T47D (cell line): Measurements from ENCODE around the gene ERO1B.

Experiments used
- DNase-seq, 2 experiments: peaks; one replicate each; pipeline versions ENCODE4 v3.0.0 to v3.0.0-alpha.2; 2011 to 2012; ENCODE audit warnings: low read depth in 1 of 2, low spot score in 1 of 2
- JUND ChIP-seq: IDR thresholded peaks from 2 replicates; pipeline ENCODE4 v1.6.1; 2012; ENCODE audit warnings: low read depth
- in situ Hi-C: cut with HindIII; loops from 2 replicates; pipeline ENCODE4 v1.10.0; 2016; ENCODE audit warnings: low sequenced_read_pairs, low pct_unique_long_range_greater_than_20kb

Gene ERO1B

GRCh38 chr1:236259043-236259442, 22.7 kb downstream of the ERO1B start:
- in situ Hi-C loops, result no loop called here
- DNase-seq, result no peak
- TF ChIP-seq JUND, result no peak

GRCh38 chr1:236258114-236258622, 23.6 kb downstream of the ERO1B start:
- in situ Hi-C loops, result no loop called here
- no peak for TF ChIP-seq JUND
- DNase-seq, result no peak

DNA sequence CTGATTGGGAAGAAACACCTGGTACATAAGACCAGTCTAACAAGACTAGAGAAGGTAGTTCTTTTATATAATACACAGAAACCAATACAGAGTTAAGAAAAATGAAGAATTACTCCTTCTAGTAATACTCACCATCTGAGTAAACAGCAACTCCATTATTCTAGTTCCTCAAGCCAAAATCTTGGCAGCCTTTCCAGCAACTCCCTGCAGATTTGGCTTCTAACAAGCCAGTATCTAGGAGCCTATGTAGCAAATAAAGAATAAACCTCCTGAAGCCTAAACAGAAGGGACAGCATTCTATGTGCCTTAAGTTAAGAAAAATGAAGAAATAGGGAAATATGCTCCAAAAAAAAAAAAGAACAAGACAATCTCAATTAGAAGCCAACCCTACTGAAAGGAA, 24.5 kb downstream of the ERO1B start:
- DNase-seq, result no peak
- no peak for TF ChIP-seq JUND
- in situ Hi-C loops, result no loop called here

GRCh38 chr1:236253918-236254637, 27.7 kb downstream of the ERO1B start:
- in situ Hi-C loops, result no loop called here
- TF ChIP-seq JUND, result no peak

GRCh38 chr1:236253119-236253518, 28.6 kb downstream of the ERO1B start:
- DNase-seq, result no peak
- in situ Hi-C loops, result no loop called here
- no peak for TF ChIP-seq JUND

More at GRCh38 chr1:236253918-236254637, 27.7 kb downstream of the ERO1B start:
- no peak for DNase-seq

- in situ Hi-C loops, result no loop called here
- no peak for DNase-seq
- no peak for TF ChIP-seq JUND
Measured at GRCh38 chr1:236251587-236251986, 30.2 kb downstream of the ERO1B start.

- in situ Hi-C loops, result no loop called here
- no peak for TF ChIP-seq JUND
Measured at GRCh38 chr1:236247286-236247685, 34.5 kb downstream of the ERO1B start.

GRCh38 chr1:236242568-236242967, 39.2 kb downstream of the ERO1B start:
- DNase-seq, result no peak
- in situ Hi-C loops, result no loop called here
- TF ChIP-seq JUND, result no peak

More at GRCh38 chr1:236247286-236247685, 34.5 kb downstream of the ERO1B start:
- no peak for DNase-seq

- DNase-seq, result no peak
- no peak for TF ChIP-seq JUND
- in situ Hi-C loops, result no loop called here
Measured at GRCh38 chr1:236240675-236241074, 41.1 kb downstream of the ERO1B start.

- no peak for DNase-seq
- TF ChIP-seq JUND, result no peak
- in situ Hi-C loops, result no loop called here
Measured at GRCh38 chr1:236239092-236239585, 42.6 kb downstream of the ERO1B start.

GRCh38 chr1:236235116-236235515, 46.6 kb downstream of the ERO1B start:
- no peak for TF ChIP-seq JUND
- in situ Hi-C loops, result no loop called here
- DNase-seq, result no peak

DNA sequence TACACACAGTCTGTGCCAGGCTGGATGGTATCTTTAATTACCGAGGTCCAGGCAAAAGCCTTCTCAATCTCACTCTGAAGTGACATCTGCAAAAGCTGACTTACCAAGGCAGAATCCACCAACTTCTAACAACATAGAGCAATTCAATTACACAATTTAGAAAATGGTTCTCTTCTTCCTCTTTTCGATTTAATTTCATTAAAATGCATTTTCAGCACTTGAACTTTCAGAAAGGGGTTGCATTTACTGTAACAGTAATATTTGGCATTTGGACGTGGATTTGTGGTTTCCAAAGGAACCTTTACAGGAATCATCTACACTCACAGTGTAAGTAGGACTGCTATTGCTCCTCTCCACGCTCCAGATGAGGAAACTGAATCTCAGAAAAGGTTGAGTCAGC, 53.3 kb downstream of the ERO1B start:
- DNase-seq, result no peak
- no peak for TF ChIP-seq JUND

GRCh38 chr1:236222632-236223031, 59.1 kb downstream of the ERO1B start:
- no peak for DNase-seq
- TF ChIP-seq JUND, result no peak
- in situ Hi-C loops, result no loop called here

More for the DNA sequence above, 53.3 kb downstream of the ERO1B start:
- in situ Hi-C loops, result no loop called here
